ENCODE measurements around the gene DNAH6.
"Not testable (repeated sequence)": the region's sequence is repeated elsewhere in the genome, so short reads cannot be mapped to it uniquely, and the experiment has no call there.

GRCh38 chr2:84868327-84868726 lies 352.0 kb downstream of the DNAH6 start:
- TF ChIP-seq EP300 (IDR thresholded peaks at IDR 0.05; ENCODE audit: low read length); CHD2 (IDR thresholded peaks at IDR 0.05; ENCODE audit: low read depth, low read length); SIN3A (IDR thresholded peaks at IDR 0.05; ENCODE audit: borderline replicate concordance in 2 of 2, control insufficient read depth in 1 of 2, low read depth in 2 of 2, low read length in 2 of 2); ZBTB2 (IDR thresholded peaks at IDR 0.05); RAD21 (CRISPR knock-in tag; conservative IDR thresholded peaks at IDR 0.05 in 1 of 2, IDR thresholded peaks at IDR 0.05 in 1 of 2); NR3C1 (CRISPR knock-in tag; IDR thresholded peaks at IDR 0.05); TAF1 (IDR thresholded peaks at IDR 0.05; ENCODE audit: control insufficient read depth, extremely low read depth, insufficient read depth, low read length, severe bottlenecking); CBX5 (IDR thresholded peaks at IDR 0.05; ENCODE audit: borderline replicate concordance, low read depth); REST (IDR thresholded peaks at IDR 0.05; ENCODE audit: borderline replicate concordance); REST (CRISPR knock-in tag; IDR thresholded peaks at IDR 0.05; ENCODE audit: low read depth); ARID3B (CRISPR knock-in tag; IDR thresholded peaks at IDR 0.05; ENCODE audit: borderline replicate concordance); JUNB (CRISPR knock-in tag; conservative IDR thresholded peaks at IDR 0.05); TBP (optimal IDR thresholded peaks at IDR 0.05; ENCODE audit: low read depth, low read length): not testable (repeated sequence)
